Measurements from ENCODE around the gene ACAD11.
A peak's percentile ranks its signal among the peaks of the same experiment; 100 is the strongest.

Gene ACAD11

DNA sequence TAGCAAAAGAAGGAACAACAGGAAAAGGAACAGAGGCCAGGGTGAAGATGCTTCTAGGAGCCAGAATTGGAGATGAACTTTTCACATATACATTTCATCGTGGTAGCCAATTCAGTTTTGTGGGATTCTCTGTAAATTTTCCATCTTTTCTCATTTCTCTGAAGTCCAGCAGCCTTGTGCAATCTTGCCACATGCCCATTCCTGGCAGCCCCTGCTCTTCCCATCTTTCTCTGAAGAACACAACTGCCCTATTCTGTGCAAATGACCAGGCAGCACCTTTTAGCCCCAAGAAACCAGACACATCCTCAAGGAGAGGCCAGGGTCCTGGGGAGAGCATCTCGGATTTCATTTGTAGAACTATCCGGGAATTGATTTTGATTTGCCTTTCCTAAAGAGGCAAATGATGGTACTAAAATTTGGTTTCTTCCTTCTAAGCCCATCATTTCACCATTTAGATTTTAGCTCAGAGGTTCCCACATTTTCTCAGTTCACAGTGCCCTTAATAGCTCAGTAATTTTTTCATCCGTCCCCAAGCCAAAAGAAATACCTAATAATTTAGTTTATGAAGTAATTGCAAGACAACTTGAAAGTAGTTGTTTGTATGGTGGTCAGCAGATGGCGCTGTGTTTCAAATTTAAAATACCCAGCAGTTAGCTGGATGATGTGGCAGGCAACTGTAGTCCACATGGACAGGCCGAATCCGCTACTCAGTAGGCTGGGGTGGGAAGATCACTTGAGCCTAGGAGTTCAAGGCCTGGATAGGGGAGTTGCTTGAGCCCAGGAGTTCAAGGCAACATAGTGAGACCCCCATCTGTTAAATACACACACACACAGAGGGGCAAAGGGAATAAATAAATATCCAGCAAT, 123.8 kb downstream of the ACAD11 start:
- H3K27ac ChIP-seq = no peak overlapping the region
- no peak for TF ChIP-seq ZFX (IDR thresholded peaks at IDR 0.05; ENCODE audit: borderline replicate concordance)
- TF ChIP-seq, protein P1, sequence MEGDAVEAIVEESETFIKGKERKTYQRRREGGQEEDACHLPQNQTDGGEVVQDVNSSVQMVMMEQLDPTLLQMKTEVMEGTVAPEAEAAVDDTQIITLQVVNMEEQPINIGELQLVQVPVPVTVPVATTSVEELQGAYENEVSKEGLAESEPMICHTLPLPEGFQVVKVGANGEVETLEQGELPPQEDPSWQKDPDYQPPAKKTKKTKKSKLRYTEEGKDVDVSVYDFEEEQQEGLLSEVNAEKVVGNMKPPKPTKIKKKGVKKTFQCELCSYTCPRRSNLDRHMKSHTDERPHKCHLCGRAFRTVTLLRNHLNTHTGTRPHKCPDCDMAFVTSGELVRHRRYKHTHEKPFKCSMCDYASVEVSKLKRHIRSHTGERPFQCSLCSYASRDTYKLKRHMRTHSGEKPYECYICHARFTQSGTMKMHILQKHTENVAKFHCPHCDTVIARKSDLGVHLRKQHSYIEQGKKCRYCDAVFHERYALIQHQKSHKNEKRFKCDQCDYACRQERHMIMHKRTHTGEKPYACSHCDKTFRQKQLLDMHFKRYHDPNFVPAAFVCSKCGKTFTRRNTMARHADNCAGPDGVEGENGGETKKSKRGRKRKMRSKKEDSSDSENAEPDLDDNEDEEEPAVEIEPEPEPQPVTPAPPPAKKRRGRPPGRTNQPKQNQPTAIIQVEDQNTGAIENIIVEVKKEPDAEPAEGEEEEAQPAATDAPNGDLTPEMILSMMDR (IDR thresholded peaks at IDR 0.05) = peak; percentile 81

DNA sequence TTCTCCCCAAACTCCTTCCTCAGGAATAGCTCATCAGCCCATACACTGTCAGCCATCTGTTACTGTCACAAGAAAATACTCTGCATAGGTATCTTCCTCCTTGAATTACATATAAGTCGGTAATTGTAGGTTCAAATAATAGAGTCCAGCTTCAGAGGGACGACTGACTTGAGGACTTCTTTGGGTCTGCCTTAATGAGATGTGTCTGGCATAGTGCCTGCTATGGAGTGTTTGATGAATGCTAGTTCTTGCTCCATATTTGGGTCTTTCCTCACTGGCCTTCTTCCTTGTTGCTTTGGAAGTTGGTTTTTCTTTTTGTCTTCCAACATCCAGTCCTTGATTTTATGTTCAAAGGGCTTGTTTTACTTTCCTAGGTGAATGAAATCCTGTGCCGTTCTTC, 129.0 kb downstream of the ACAD11 start:
- no peak for TF ChIP-seq ZFX (IDR thresholded peaks at IDR 0.05; ENCODE audit: borderline replicate concordance)
- TF ChIP-seq, protein P1 (IDR thresholded peaks at IDR 0.05) = no peak
- H3K27ac ChIP-seq = no peak overlapping the region

DNA sequence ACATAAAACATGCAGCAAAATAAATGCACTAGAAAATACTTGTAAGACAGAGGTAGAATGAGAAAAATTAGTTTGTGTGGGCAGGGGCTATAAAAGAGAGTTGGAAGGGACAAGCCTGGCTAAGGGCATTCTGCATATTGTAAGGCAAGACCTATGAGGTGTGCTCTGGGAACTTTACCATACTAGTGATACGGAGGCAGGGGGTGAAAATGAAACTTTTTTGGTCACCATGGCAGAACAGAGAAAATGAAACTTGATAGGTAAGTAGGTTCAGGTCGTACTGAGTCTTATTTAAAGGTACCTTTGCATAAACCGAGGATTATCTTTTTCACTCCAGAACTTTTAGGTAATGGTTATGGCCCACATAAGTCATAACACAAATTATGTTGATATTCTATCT, 137.3 kb downstream of the ACAD11 start:
- no peak for TF ChIP-seq ZFX (IDR thresholded peaks at IDR 0.05; ENCODE audit: borderline replicate concordance)
- TF ChIP-seq, protein P1 (IDR thresholded peaks at IDR 0.05) = no peak
- no peak overlapping the region for H3K27ac ChIP-seq

DNA sequence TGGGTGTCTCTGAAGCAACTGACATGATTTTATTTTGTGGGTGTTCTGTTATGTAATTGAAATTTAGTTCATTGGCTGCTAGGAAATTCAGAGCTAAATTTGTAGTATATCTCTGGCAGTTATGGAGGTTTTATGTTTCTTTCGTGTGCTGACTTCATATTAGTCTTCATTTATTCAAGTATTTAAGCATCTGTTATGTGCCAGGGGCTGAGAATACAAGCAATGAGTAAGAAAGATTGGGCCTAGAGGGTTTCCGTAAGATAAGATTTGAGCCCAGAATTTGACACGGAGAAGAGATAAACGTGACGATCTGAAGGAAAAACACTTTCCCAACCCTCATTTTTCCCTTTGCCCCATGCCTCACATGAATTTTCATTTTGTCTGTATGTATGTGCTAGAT, 137.7 kb downstream of the ACAD11 start:
- TF ChIP-seq ZFX (IDR thresholded peaks at IDR 0.05; ENCODE audit: borderline replicate concordance) = no peak
- TF ChIP-seq, protein P1 (IDR thresholded peaks at IDR 0.05) = no peak
- no peak overlapping the region for H3K27ac ChIP-seq

DNA sequence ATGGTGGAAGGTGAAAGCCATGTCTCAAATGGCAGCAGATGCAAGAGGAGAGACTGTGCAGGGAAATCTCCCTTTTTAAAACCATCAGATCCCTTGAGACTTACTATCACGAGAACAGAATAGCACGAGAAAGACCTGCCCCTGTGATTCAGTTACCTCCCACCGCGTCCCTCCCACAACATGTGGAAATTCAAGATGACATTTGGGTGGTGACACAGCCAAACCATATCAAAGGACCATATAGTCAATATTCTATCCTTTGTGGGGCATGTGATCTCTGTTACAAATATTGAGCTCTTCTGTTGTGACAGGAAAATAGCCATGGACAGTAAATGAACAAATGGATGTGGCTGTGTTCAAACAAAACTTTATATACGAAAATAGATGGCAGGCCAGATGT, 139.7 kb downstream of the ACAD11 start:
- TF ChIP-seq, protein P1 (IDR thresholded peaks at IDR 0.05) = no peak
- TF ChIP-seq ZFX (IDR thresholded peaks at IDR 0.05; ENCODE audit: borderline replicate concordance) = no peak
- H3K27ac ChIP-seq = no peak overlapping the region

DNA sequence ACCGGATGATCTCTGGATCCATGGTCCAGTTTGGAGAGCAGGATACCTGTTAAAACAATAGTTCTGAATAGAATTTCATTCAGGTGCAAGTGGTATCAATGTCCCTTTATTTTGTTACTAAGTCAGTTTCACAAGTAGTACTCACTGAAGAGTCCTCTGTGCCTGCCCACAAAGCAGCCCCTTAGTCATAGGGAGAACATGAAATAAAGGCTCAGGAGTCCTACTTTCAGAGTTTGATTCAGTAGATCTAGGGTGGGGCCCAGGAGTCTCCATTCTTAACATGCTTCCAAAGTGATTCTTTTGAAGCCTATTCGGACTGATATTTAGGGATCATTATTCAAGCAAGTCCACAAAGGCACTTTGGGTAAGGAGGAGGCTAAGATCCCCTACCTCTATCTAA, 142.3 kb downstream of the ACAD11 start:
- no peak for TF ChIP-seq ZFX (IDR thresholded peaks at IDR 0.05; ENCODE audit: borderline replicate concordance)
- TF ChIP-seq, protein P1 (IDR thresholded peaks at IDR 0.05) = no peak
- H3K27ac ChIP-seq = no peak overlapping the region

DNA sequence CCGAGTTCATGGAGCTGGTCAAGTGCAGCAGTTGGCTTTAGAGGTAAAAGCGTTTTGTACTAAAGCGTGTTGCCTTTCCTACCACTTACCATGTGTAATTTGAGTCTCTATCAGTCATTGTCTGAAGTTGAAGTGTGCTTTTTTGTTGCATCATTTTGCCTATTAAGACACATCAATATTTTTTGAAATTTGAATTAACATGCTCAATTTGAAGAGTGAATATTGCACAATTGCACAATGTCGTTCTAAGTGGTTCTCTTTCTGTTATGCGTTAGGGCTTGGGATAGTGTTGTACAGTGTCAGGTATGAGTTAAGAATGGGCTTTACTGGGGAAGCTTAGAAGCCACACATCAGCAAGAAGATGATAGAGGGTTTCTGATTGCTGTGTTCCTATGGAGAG, 146.6 kb downstream of the ACAD11 start:
- no peak overlapping the region for H3K27ac ChIP-seq
- TF ChIP-seq ZFX (IDR thresholded peaks at IDR 0.05; ENCODE audit: borderline replicate concordance) = no peak
- TF ChIP-seq, protein P1 (IDR thresholded peaks at IDR 0.05) = no peak

Data from 22Rv1 (cell line).